IMR-90 (cell line): ENCODE results near the gene GSTK1. TPM values are rescaled to one million over a fixed set of nuclear protein-coding genes. Genes with fewer than 3 reads are reported as not detected.
A peak's percentile ranks its signal among the peaks of the same experiment; 100 is the strongest.

ENCODE experiments used
- ATAC-seq: fragments of 200-7000 bp; cut with Tn5 transposase; 2 replicates; pipeline ENCODE4 v1.9.1; 2020; ENCODE audit warnings: low read depth, mild to moderate bottlenecking, moderate library complexity
- BruUV-seq: library from RNA; stranded (reverse); fragments of 400-500 nt; replicated peaks from 2 replicates; lab custom pipeline; 2021; lab: Mats Ljungman, UMichigan
- CTCF ChIA-PET: fragments of 300-600 bp; formaldehyde crosslinking; extraction: SDS; loops from one replicate; lab custom pipeline; 2021; ENCODE audit warnings: antibody characterized with exemption; lab: Yijun Ruan, JAX
- POLR2A ChIA-PET: fragments of 300-600 bp; sonication (Branson Sonifier 250); formaldehyde crosslinking; loops from one replicate; lab custom pipeline; 2022; ENCODE audit warnings: antibody characterized with exemption; ENCODE audit not compliant: unreplicated experiment; lab: Charles Lee
- DNase-seq: peaks from one replicate; pipeline ENCODE4 v3.0.0; 2013
- H2AFZ ChIP-seq: replicated peaks from 2 replicates; pipeline ENCODE3; 2013; ENCODE audit warnings: low read length, mild to moderate bottlenecking; ENCODE audit not compliant: poor library complexity
- H2AK5ac ChIP-seq: 2 replicates; pipeline ENCODE4 v1.6.1; 2013; ENCODE audit warnings: low read depth, low read length, inconsistent platforms
- H2AK9ac ChIP-seq: replicated peaks from 2 replicates; pipeline ENCODE3; 2013; ENCODE audit warnings: mild to moderate bottlenecking, low read depth, low read length, moderate library complexity; ENCODE audit not compliant: poor library complexity
- H2BK120ac ChIP-seq: 2 replicates; pipeline ENCODE4 v1.6.1; 2013; ENCODE audit warnings: low read depth, low read length, inconsistent platforms
- H2BK15ac ChIP-seq: 3 replicates; pipeline ENCODE4 v1.6.1; 2013; ENCODE audit warnings: low read depth, low read length, inconsistent platforms
- H2BK20ac ChIP-seq: 2 replicates; pipeline ENCODE4 v1.6.1; 2013; ENCODE audit warnings: low read depth, mild to moderate bottlenecking, inconsistent platforms, low read length, moderate library complexity
- H2BK5ac ChIP-seq: 2 replicates; pipeline ENCODE4 v1.6.1; 2013; ENCODE audit warnings: mild to moderate bottlenecking, low read depth, low read length, inconsistent platforms; ENCODE audit not compliant: poor library complexity, severe bottlenecking
- H3K14ac ChIP-seq: replicated peaks from 2 replicates; pipeline ENCODE4 v1.6.1; 2013; ENCODE audit warnings: low read depth, low read length, inconsistent platforms
- H3K18ac ChIP-seq: 2 replicates; pipeline ENCODE4 v1.6.1; 2013; ENCODE audit warnings: low read depth, low read length, control low read depth
- H3K23ac ChIP-seq: 2 replicates; pipeline ENCODE4 v1.6.1; 2013; ENCODE audit warnings: low read depth, low read length, inconsistent platforms
- H3K27ac ChIP-seq: 2 replicates; pipeline ENCODE4 v1.5.1; 2013; ENCODE audit warnings: mild to moderate bottlenecking, control low read depth, low read length; ENCODE audit not compliant: insufficient read depth
- H3K27me3 ChIP-seq: 2 replicates; pipeline ENCODE4 v1.6.1; 2013; ENCODE audit warnings: low read length; ENCODE audit not compliant: control insufficient read depth, insufficient read depth
- H3K36me3 ChIP-seq: 2 replicates; pipeline ENCODE4 v1.6.1; 2013; ENCODE audit warnings: low read length, mixed read lengths; ENCODE audit not compliant: control insufficient read depth, insufficient read depth
- H3K4ac ChIP-seq: 2 replicates; pipeline ENCODE4 v1.6.1; 2013; ENCODE audit warnings: low read depth, low read length, inconsistent platforms
- H3K4me1 ChIP-seq: 2 replicates; pipeline ENCODE4 v1.6.1; 2013; ENCODE audit warnings: low read length, mixed read lengths; ENCODE audit not compliant: control insufficient read depth, insufficient read depth
- H3K4me2 ChIP-seq: 2 replicates; pipeline ENCODE4 v1.6.1; 2013; ENCODE audit warnings: low read depth, mild to moderate bottlenecking, control low read depth, low read length, moderate library complexity
- H3K4me3 ChIP-seq: 2 replicates; pipeline ENCODE4 v1.5.1; 2013; ENCODE audit warnings: low read depth, mild to moderate bottlenecking, control low read depth, low read length, moderate library complexity; ENCODE audit not compliant: insufficient read depth
- H3K56ac ChIP-seq: 2 replicates; pipeline ENCODE4 v1.6.1; 2013; ENCODE audit warnings: low read length, inconsistent platforms; ENCODE audit not compliant: insufficient read depth; ENCODE audit errors: extremely low read depth
- H3K79me1 ChIP-seq, 2 experiments: 2 replicates each; pipeline ENCODE4 v1.6.1; 2013; ENCODE audit warnings: low read length in 2 of 2, inconsistent platforms in 1 of 2, low read depth in 1 of 2
- H3K9ac ChIP-seq: 2 replicates; pipeline ENCODE4 v1.6.1; 2013; ENCODE audit warnings: low read depth, low read length, control low read depth
- H3K9me1 ChIP-seq: 2 replicates; pipeline ENCODE4 v1.6.1; 2013; ENCODE audit warnings: low read length, inconsistent platforms; ENCODE audit not compliant: insufficient read depth
- H3K9me3 ChIP-seq: 2 replicates; pipeline ENCODE4 v1.6.1; 2013; ENCODE audit warnings: low read length; ENCODE audit not compliant: control insufficient read depth, insufficient read depth
- H4K20me1 ChIP-seq: 2 replicates; pipeline ENCODE4 v1.6.1; 2013; ENCODE audit warnings: low read length, inconsistent platforms; ENCODE audit not compliant: insufficient read depth
- H4K5ac ChIP-seq: 2 replicates; pipeline ENCODE4 v1.6.1; 2013; ENCODE audit warnings: mild to moderate bottlenecking, low read depth, low read length, control low read depth
- H4K8ac ChIP-seq, 2 experiments: 2 replicates each; pipeline ENCODE4 v1.6.1; 2013; ENCODE audit warnings: low read depth in 2 of 2, low read length in 2 of 2, control low read depth in 1 of 2, inconsistent platforms in 1 of 2
- H4K91ac ChIP-seq: 2 replicates; pipeline ENCODE4 v1.6.1; 2013; ENCODE audit warnings: low read depth, low read length, inconsistent platforms; ENCODE audit not compliant: insufficient read depth
- CTCF ChIP-seq: conservative IDR thresholded peaks from 2 replicates; pipeline ENCODE4 v1.5.1; 2012; ENCODE audit warnings: mild to moderate bottlenecking, low read depth, low read length, improper control_type of control experiment
- USF2 ChIP-seq: fragments of 150-350 bp; IDR thresholded peaks from 2 replicates; pipeline ENCODE4 v1.6.1; 2017; ENCODE audit warnings: mild to moderate bottlenecking, antibody characterized with exemption, low read length, low read depth
- WGBS, 2 experiments: methylation state at CpG; one replicate each; pipeline versions ENCODE4 v1.1.5 to v1.1.7; 2013; ENCODE audit warnings: missing lambda C conversion rate in 2 of 2; ENCODE audit not compliant: insufficient read length in 1 of 2; ENCODE audit errors: extremely low coverage in 2 of 2; 5-methylcytosine and 5-hydroxymethylcytosine counted together
- dilution Hi-C: fragments of 300-500 bp; cut with HindIII; formaldehyde crosslinking; loops from one replicate; pipeline ENCODE4 v1.14.3; 2018; ENCODE audit warnings: low sequenced_read_pairs; ENCODE audit not compliant: unreplicated experiment
- in situ Hi-C: fragments of 300-500 bp; cut with MboI; formaldehyde crosslinking; loops from 3 replicates; pipeline ENCODE4 v1.14.3; 2019; ENCODE audit warnings: low sequenced_read_pairs, inconsistent platforms, mixed read lengths
- intact Hi-C: fragments of 100-400 bp; cut with micrococcal nuclease; formaldehyde crosslinking; loops from 2 replicates; pipeline ENCODE4 v1.10.0; 2022
- polyA plus RNA-seq, 3 experiments: library from polyadenylated mRNA; depleted of rRNA; stranded (reverse); fragments of >200 nt; gene quantifications; 2 replicates each; pipeline ENCODE4 v1.2.3, GENCODE V29; 2012; ENCODE audit warnings: low replicate concordance in 1 of 3
- total RNA-seq: library from RNA; depleted of rRNA; stranded (reverse); fragments of >200 nt; gene quantifications from 2 replicates; pipeline ENCODE4 v1.2.3, GENCODE V29; 2012

GSTK1 gene
- total and polyA plus RNA-seq, 2 of the 4 experiments (the other 2 are of a cell fraction) = 64.9 to 111 TPM

GRCh38 chr7:143299840-143300239, 36.6 kb downstream of the GSTK1 start:
- Histone ChIP-seq H3K56ac (no peak overlapping the region), H4K5ac (no peak overlapping the region), H3K4me1 (peaks cover 18% of the 10 kb centered on the region), H4K20me1 (peaks cover 18% of the 10 kb centered on the region), H3K4me2 (peak overlapping the region; percentile 11), H2BK20ac (no peak overlapping the region), H2BK120ac (no peak overlapping the region; the same call in 1 of the 2 replicates), H3K27me3 (no peaks in the 10 kb centered on the region), H3K4me3 (no peak overlapping the region), H3K4ac (no peak overlapping the region), H3K36me3 (peaks cover 43% of the 10 kb centered on the region), H2BK15ac (no peak overlapping the region), H3K14ac (no peak overlapping the region), H4K8ac (no peak overlapping the region), H3K9ac (no peak overlapping the region), H2BK5ac (peak overlapping the region; percentile 9), H2AK9ac (no peak overlapping the region), H2AFZ (no peak overlapping the region), H2AK5ac (peak overlapping the region; percentile 62), H3K18ac (no peak overlapping the region), H3K79me1 (peaks cover 17 to 45% of the 10 kb centered on the region in 2 experiments), H3K27ac (no peak overlapping the region), H3K9me1 (peaks cover 18% of the 10 kb centered on the region), H4K91ac (peak overlapping the region; percentile 32; the same call in 1 of the 2 replicates), H3K23ac (no peak overlapping the region), H3K9me3 (no peaks in the 10 kb centered on the region)
- CTCF ChIA-PET = interaction anchor here (0.8 to 2.7 kb wide), 4 partner anchors 18 to 80 kb away, joined by 3 to 12 read pairs (median 4); no protein-coding TSS in a partner anchor
- DNase-seq (no peak), ATAC-seq (no peak; the same call in 1 of the 2 replicates)
- in situ Hi-C loops = loop anchor here (5.0 kb wide), 1 partner anchor 67 kb away; no protein-coding TSS in a partner anchor
- POLR2A ChIA-PET = no interaction called here
- intact Hi-C loops = no loop called here
- no TSS peak for BruUV-seq
- no CpG with 5 or more reads among the region's 8 CpGs for WGBS, 2 experiments
- dilution Hi-C loops = no loop called here
- no peak for TF ChIP-seq USF2
- peak; percentile 35 for TF ChIP-seq CTCF
